22Rv1 (cell line): ENCODE results near the gene ADRM1.

Experiments
- ZFX ChIP-seq: fragments of 450-650 bp; IDR thresholded peaks from 2 replicates; pipeline ENCODE4 v1.6.1; 2017; ENCODE audit warnings: antibody characterized with exemption, borderline replicate concordance
- TF ChIP-seq, protein P1 (sequence below): fragments of 450-650 bp; IDR thresholded peaks from 2 replicates; pipeline ENCODE4 v1.5.1; 2017; ENCODE audit warnings: mild to moderate bottlenecking

DNA sequence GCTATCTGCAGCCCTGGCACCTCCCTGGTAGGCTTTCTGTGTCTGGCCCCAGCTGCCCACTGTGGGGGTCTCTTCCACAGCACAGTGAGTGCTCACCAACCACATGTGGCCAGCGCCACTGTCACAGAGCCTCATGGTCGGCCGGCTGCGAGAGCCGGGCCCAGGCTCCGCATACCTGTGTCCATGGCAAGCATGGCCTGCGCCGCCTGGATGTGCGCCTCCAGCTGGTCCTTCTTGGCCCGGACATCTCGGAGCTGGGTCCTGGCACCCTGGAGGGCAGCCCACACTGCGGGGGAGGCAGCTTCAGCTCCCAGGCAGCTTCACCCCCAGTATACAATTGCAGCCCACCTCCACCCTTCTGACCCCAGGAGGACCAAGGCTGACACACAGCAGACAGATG lies 13.0 kb downstream of the ADRM1 start:
- TF ChIP-seq, protein P1, sequence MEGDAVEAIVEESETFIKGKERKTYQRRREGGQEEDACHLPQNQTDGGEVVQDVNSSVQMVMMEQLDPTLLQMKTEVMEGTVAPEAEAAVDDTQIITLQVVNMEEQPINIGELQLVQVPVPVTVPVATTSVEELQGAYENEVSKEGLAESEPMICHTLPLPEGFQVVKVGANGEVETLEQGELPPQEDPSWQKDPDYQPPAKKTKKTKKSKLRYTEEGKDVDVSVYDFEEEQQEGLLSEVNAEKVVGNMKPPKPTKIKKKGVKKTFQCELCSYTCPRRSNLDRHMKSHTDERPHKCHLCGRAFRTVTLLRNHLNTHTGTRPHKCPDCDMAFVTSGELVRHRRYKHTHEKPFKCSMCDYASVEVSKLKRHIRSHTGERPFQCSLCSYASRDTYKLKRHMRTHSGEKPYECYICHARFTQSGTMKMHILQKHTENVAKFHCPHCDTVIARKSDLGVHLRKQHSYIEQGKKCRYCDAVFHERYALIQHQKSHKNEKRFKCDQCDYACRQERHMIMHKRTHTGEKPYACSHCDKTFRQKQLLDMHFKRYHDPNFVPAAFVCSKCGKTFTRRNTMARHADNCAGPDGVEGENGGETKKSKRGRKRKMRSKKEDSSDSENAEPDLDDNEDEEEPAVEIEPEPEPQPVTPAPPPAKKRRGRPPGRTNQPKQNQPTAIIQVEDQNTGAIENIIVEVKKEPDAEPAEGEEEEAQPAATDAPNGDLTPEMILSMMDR: no peak
- no peak for TF ChIP-seq ZFX
